ENCODE data around the gene ITGB1.
"Not testable (repeated sequence)": the region's sequence is repeated elsewhere in the genome, so short reads cannot be mapped to it uniquely, and the experiment has no call there.

ITGB1 gene

DNA sequence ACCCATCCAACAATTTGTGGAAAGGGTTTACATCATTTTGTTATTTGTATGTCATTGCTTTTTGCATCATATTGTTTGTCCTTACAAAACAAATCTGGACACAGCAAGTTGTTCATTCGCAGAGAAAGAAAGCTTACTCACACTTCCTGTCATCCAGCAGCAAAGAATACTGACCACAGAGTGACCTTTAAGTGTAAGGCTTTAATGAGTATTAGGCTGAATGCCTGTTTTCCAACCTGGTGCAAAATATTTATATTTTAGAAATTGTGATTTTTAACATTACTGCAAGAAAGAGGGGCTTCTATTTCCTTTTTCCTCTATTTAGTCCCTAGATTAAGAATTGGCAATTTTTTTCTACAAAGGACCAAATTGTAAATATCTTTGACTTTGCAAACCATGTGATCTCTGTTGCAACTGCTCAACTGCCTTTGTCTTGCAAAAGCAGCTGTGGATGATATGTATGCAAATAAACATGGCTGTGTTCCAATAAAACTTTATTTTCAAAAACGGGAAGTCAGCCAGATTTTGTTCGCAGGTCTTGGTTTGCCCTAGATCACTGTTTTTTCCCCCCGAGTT is 27.8 kb upstream of the ITGB1 start:
- no peak for TF ChIP-seq JUND (IDR thresholded peaks at IDR 0.05; ENCODE audit: low read depth)
- DNase-seq (ENCODE audit: low read depth in 1 of 2, low spot score in 1 of 2): no peak
- in situ Hi-C loops (cut with HindIII; ENCODE audit: low pct_unique_long_range_greater_than_20kb, low sequenced_read_pairs): no loop called here

GRCh38 chr10:32985341-32985764 is 27.3 kb upstream of the ITGB1 start:
- in situ Hi-C loops (cut with HindIII; ENCODE audit: low pct_unique_long_range_greater_than_20kb, low sequenced_read_pairs): no loop called here
- TF ChIP-seq JUND (IDR thresholded peaks at IDR 0.05; ENCODE audit: low read depth): no peak
- no peak for DNase-seq (ENCODE audit: low read depth in 1 of 2, low spot score in 1 of 2)

GRCh38 chr10:32984003-32984600 is 26.1 kb upstream of the ITGB1 start:
- no peak for DNase-seq (ENCODE audit: low read depth in 1 of 2, low spot score in 1 of 2)
- no peak for TF ChIP-seq JUND (IDR thresholded peaks at IDR 0.05; ENCODE audit: low read depth)
- in situ Hi-C loops (cut with HindIII; ENCODE audit: low pct_unique_long_range_greater_than_20kb, low sequenced_read_pairs): no loop called here

DNA sequence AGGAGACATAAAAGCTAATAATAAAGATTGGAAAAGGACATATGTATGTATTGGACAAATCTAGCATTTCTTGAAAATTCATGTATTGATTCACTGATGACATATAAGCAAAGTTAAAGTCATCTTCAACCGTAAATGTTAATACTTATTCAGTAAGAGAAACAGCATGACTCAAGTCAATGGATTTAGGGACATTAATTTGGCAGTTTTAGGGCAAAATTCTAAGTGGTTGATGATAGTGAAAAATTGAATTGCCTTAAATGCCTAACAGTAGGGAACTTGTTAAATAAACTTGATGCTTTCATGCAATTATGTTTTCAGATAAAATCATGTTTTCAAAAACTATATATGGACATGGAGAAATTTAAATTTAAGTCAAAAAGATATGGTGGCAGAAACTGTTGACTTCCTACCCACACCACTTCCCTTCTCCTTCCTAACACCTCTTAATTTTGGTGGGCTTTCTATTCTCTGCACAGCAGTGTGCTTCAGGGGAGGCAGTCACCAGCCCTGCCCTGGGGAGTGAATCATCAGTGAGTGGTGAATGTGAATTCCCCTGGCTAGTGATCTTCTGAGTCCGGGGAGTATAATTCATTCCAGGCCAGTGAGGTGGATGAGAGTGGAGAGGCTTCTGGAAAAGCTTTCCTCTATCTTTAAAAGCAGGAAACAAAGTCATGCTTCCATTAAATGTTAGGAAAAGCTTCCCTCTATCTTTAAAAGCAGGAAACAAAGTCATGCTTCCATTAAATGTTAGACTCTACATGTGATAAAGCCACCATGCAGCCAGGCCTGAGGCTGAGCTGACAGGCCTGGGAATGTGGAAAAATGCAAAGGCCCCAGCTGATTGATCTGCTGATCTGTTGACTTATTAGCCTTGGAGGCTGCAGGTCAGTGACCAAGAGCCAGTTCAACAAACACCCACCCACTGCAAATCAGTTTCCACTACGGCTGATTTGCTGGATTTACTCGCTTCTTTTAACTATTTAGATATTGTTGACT is 25.2 kb upstream of the ITGB1 start:
- no peak for TF ChIP-seq JUND (IDR thresholded peaks at IDR 0.05; ENCODE audit: low read depth)
- in situ Hi-C loops (cut with HindIII; ENCODE audit: low pct_unique_long_range_greater_than_20kb, low sequenced_read_pairs): no loop called here
- DNase-seq (ENCODE audit: low read depth in 1 of 2, low spot score in 1 of 2): no peak

DNA sequence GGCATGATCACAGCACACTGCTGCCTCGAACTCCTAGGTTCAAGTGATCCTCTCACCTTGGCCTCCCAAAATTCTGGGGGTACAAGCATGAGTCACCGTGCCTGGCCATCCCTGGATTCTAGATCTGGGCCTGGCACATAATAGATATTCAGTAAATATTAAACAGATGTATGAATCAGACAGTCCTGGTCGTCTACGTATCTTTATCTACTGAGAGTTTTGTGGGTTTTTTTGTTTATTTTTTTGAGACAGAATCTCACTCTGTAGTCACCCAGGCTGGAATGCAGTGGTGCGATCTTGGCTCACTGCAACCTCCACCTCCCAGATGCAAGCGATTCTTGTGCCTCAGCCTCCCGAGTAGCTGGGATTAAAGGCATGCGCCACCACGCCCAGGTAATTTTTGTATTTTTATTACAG is 24.3 kb upstream of the ITGB1 start:
- in situ Hi-C loops (cut with HindIII; ENCODE audit: low pct_unique_long_range_greater_than_20kb, low sequenced_read_pairs): no loop called here
- DNase-seq (ENCODE audit: low read depth in 1 of 2, low spot score in 1 of 2): no peak
- no peak for TF ChIP-seq JUND (IDR thresholded peaks at IDR 0.05; ENCODE audit: low read depth)

DNA sequence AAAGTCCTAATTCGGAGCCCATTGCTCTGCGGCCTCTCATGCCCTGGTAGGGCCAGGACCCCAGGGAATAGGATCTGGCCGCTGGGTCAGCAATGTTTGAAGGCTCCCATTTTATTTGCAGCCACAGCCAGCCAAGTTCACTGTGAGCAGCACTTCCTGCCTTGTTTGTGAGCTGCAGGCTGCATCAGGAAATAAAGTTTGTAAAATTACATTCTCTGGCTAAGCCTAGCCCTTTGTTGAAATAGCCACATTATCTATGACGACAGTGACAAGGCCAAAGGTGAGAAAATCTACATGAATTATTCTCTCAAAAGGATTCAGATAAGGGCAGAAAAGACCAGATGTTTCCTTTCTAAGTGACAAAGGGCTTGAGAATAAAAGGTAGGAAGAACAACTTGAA is 23.7 kb upstream of the ITGB1 start:
- TF ChIP-seq JUND (IDR thresholded peaks at IDR 0.05; ENCODE audit: low read depth): no peak
- DNase-seq (ENCODE audit: low read depth in 1 of 2, low spot score in 1 of 2): no peak
- in situ Hi-C loops (cut with HindIII; ENCODE audit: low pct_unique_long_range_greater_than_20kb, low sequenced_read_pairs): no loop called here

DNA sequence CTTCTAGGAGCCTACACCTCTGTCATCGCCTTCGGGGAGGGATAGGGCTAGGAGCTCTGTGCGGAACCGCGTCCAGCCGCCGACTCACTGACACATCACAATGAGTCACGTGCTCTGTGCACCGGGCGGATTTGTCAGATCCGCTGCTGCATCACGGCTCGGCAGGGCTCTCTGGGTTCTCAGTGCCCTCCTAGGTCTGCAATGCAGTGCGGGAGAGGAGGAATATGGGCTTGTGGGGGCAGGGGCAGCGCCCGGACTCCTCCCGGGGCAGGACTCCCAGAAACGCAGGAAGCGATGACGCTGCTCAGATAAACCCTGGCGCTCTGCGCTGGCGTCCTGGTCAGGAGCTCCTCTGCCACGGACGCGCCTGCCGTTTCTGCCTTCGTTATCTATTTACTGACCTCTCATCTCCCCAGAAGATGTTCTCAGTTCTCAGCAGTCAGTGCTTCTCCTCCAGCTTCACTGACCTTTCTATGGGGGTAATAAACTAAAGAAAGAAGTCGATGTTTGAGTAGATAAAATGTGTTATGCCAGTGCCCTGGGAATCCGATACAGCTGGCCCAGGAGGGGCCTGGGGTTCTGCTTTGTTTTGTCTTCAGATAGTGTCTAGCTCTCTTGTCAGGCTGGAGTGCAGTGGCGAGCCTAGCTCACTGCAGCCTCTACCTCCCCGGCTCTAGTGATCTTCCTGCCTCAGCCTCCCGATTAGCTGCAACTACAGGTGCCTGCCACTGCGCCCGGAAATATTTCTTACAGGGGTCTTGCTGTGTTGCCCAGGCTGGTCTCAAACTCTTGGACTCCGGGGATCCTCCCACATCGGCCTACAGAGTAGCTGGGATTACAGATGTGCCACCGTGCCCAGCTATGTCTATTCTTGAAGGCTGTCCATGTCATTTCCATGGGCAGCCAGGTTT is 22.8 kb upstream of the ITGB1 start:
- peak in 1 of 2 experiments; percentile 76 for DNase-seq (ENCODE audit: low read depth in 1 of 2, low spot score in 1 of 2)
- in situ Hi-C loops (cut with HindIII; ENCODE audit: low pct_unique_long_range_greater_than_20kb, low sequenced_read_pairs): no loop called here
- no peak for TF ChIP-seq JUND (IDR thresholded peaks at IDR 0.05; ENCODE audit: low read depth)

DNA sequence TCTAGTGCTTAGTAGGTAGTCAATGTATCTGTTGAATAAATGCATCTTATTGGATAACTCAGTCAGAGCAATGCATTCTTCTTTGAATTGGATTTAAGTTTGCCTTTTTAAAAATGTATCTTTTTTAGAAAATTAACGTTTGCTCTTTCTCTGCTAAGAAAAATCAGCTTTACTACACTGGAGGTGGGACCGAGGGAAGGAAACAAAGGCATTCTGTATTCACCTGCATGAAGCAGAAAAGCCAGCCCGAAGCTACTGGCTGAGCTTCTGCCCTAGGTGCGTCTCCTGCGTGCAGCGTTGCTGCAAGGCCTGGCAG is 22.2 kb upstream of the ITGB1 start:
- DNase-seq (ENCODE audit: low read depth in 1 of 2, low spot score in 1 of 2): no peak
- no peak for TF ChIP-seq JUND (IDR thresholded peaks at IDR 0.05; ENCODE audit: low read depth)
- in situ Hi-C loops (cut with HindIII; ENCODE audit: low pct_unique_long_range_greater_than_20kb, low sequenced_read_pairs): no loop called here

GRCh38 chr10:32979719-32980118 is 21.7 kb upstream of the ITGB1 start:
- in situ Hi-C loops (cut with HindIII; ENCODE audit: low pct_unique_long_range_greater_than_20kb, low sequenced_read_pairs): not testable (repeated sequence)

DNA sequence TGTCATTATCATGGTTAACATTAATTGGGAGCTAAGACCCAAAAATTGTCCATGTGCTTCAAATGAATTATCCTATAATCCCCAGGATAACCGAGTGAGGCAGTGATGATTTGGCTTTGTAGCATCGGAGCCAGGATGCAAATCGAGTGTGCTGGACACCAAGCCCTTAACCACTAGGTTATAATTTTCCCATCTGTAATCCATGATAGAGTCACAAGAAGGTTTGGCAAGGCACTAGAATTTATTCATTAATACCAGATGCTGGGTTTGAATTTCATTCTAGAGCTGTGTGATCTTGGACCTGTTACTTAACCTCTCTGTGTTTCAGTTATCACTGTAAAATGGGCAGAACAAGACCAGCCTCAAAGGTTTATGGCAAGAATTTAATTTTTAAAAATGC is 21.0 kb upstream of the ITGB1 start:
- in situ Hi-C loops (cut with HindIII; ENCODE audit: low pct_unique_long_range_greater_than_20kb, low sequenced_read_pairs): no loop called here
- DNase-seq (ENCODE audit: low read depth in 1 of 2, low spot score in 1 of 2): no peak
- no peak for TF ChIP-seq JUND (IDR thresholded peaks at IDR 0.05; ENCODE audit: low read depth)

More at GRCh38 chr10:32979719-32980118, 21.7 kb upstream of the ITGB1 start:
- DNase-seq (ENCODE audit: low read depth in 1 of 2, low spot score in 1 of 2): not testable (repeated sequence)

DNA sequence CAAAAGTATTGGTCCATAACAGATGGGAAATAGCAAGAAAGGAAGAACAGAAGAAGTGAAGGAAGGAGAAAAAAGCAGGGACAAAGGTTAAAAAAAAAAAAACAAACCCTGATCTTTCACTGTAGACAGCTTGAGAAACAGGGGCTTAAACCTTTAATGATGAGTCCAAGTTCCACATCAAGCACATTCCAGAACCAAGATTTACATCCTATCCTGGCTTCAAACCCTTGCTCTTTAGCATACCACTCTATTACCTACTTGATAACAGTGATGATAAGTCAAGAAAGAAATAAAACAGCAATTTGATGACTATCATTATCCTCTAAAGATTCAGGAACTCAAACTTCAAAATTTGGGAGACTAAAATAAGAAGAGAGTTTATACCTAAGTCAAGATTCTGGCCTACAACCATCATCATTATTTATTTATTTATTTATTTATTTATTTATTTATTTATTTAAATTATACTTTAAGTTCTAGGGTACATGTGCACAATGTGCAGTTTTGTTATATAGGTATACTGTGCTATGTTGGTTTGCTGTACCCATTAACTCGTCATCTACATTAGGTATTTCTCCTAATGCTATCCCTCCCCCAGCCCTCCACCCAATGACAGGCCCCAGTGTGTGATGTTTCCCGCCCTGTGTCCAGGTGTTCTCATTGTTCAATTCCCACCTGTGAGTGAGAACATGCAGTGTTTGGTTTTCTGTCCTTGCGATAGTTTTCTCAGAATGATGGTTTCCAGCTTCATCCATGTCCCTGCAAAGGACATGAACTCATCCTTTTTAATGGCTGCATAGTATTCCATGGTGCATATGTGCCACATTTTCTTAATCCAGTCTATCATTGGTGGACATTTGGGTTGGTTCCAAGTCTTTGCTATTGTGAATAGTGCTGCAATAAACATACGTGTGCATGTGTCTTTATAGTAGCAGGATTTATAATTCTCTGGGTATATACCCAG is 20.1 kb upstream of the ITGB1 start:
- in situ Hi-C loops (cut with HindIII; ENCODE audit: low pct_unique_long_range_greater_than_20kb, low sequenced_read_pairs): not testable (repeated sequence)

More for the DNA sequence above, 20.1 kb upstream of the ITGB1 start:
- DNase-seq (ENCODE audit: low read depth in 1 of 2, low spot score in 1 of 2): not testable (repeated sequence)
